ENCODE measurements around the gene OCA2.

OCA2 gene

GRCh38 chr15:27792756-27793264 lies 306.3 kb downstream of the OCA2 start:
- no peak for DNase-seq (ENCODE audit: low read depth in 1 of 2, low spot score in 1 of 2)

GRCh38 chr15:27790270-27790669 lies 308.8 kb downstream of the OCA2 start:
- no peaks in the 10 kb centered on the region for H3K27me3 ChIP-seq (ENCODE audit: insufficient read depth, poor library complexity, severe bottlenecking)
- no peak for DNase-seq (ENCODE audit: low read depth in 1 of 2, low spot score in 1 of 2)
- TF ChIP-seq GABPA (IDR thresholded peaks at IDR 0.05; ENCODE audit: low read depth) (no peak), REST (IDR thresholded peaks at IDR 0.05; ENCODE audit: insufficient replicate concordance, low read depth) (no peak), SPI1 (IDR thresholded peaks at IDR 0.05; ENCODE audit: borderline replicate concordance, low read depth) (no peak), POLR2AphosphoS5 (IDR thresholded peaks at IDR 0.05; ENCODE audit: low read depth) (no peak), CTCF (IDR thresholded peaks at IDR 0.05; ENCODE audit: insufficient read depth, low read length) (no peak)
- no peak overlapping the region for H3K27ac ChIP-seq (replicated peaks)
- H3K4me3 ChIP-seq (replicated peaks; ENCODE audit: insufficient read depth, low read length), result no peak overlapping the region

More at GRCh38 chr15:27792756-27793264, 306.3 kb downstream of the OCA2 start:
- Histone ChIP-seq H3K27me3 (ENCODE audit: insufficient read depth, poor library complexity, severe bottlenecking) (no peaks in the 10 kb centered on the region), H3K27ac (replicated peaks) (no peak overlapping the region), H3K4me3 (replicated peaks; ENCODE audit: insufficient read depth, low read length) (no peak overlapping the region)
- TF ChIP-seq CTCF (IDR thresholded peaks at IDR 0.05; ENCODE audit: insufficient read depth, low read length) (no peak), GABPA (IDR thresholded peaks at IDR 0.05; ENCODE audit: low read depth) (no peak), SPI1 (IDR thresholded peaks at IDR 0.05; ENCODE audit: borderline replicate concordance, low read depth) (no peak), REST (IDR thresholded peaks at IDR 0.05; ENCODE audit: insufficient replicate concordance, low read depth) (no peak), POLR2AphosphoS5 (IDR thresholded peaks at IDR 0.05; ENCODE audit: low read depth) (no peak)

DNA sequence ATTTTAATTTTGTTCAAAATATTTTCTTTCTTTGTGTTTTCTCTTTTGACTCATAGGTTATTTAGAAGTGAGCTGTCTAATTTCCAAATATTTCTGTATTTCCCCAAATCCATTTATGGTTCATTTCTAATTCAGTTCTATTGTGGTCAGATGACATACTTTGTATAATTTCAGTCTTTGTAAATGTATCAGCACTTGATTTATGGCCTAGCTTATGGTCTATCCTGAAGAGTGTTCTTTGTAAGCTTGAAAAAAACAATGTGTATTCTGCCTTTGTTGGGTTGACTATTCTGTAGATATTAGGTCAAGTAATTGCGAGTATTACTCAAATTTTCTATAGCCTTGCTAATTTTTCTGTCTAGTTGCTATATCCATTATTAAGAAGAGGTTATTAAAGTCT lies 311.2 kb downstream of the OCA2 start:
- no peak for DNase-seq (ENCODE audit: low read depth in 1 of 2, low spot score in 1 of 2)
- no peaks in the 10 kb centered on the region for H3K27me3 ChIP-seq (ENCODE audit: insufficient read depth, poor library complexity, severe bottlenecking)
- H3K4me3 ChIP-seq (replicated peaks; ENCODE audit: insufficient read depth, low read length), result no peak overlapping the region
- no peak overlapping the region for H3K27ac ChIP-seq (replicated peaks)
- no peak for TF ChIP-seq SPI1 (IDR thresholded peaks at IDR 0.05; ENCODE audit: borderline replicate concordance, low read depth)
- TF ChIP-seq GABPA (IDR thresholded peaks at IDR 0.05; ENCODE audit: low read depth), result no peak
- no peak for TF ChIP-seq POLR2AphosphoS5 (IDR thresholded peaks at IDR 0.05; ENCODE audit: low read depth)
- no peak for TF ChIP-seq REST (IDR thresholded peaks at IDR 0.05; ENCODE audit: insufficient replicate concordance, low read depth)
- no peak for TF ChIP-seq CTCF (IDR thresholded peaks at IDR 0.05; ENCODE audit: insufficient read depth, low read length)

Measured in HL-60 (cell line).